GM23338 (cell line): ENCODE measurements around the gene THRB. TPM values are rescaled to one million over a fixed set of nuclear protein-coding genes. Genes with fewer than 3 reads are reported as not detected.

Experiments
- ATAC-seq: fragments of 200-7000 bp; cut with Tn5 transposase; 3 replicates; pipeline ENCODE4 v1.9.1; 2020
- DNase-seq: peaks from one replicate; pipeline ENCODE4 v3.0.0-alpha.2; 2015; ENCODE audit warnings: low spot score
- H2AFZ ChIP-seq: fragments of 200-600 bp; sonication (generic); 2 replicates; pipeline ENCODE4 v1.8.0; 2016; ENCODE audit warnings: antibody characterized with exemption, mild to moderate bottlenecking, moderate library complexity
- H3F3A ChIP-seq: fragments of 200-600 bp; sonication (generic); replicated peaks from 2 replicates; pipeline ENCODE4 v1.8.0; 2017; ENCODE audit warnings: antibody characterized with exemption, mixed run types, low read depth
- H3K27ac ChIP-seq: fragments of 200-600 bp; sonication (generic); 2 replicates; pipeline ENCODE4 v1.6.1; 2016; ENCODE audit warnings: low read depth
- H3K27me3 ChIP-seq: fragments of 200-600 bp; sonication (generic); 2 replicates; pipeline ENCODE4 v1.8.0; 2016; ENCODE audit warnings: mild to moderate bottlenecking, mixed run types, moderate library complexity; ENCODE audit not compliant: insufficient read depth
- H3K36me3 ChIP-seq: fragments of 200-600 bp; sonication (generic); 2 replicates; pipeline ENCODE4 v1.8.0; 2016; ENCODE audit warnings: mild to moderate bottlenecking; ENCODE audit not compliant: insufficient read depth
- H3K4me1 ChIP-seq: fragments of 200-600 bp; sonication (generic); 2 replicates; pipeline ENCODE4 v1.8.0; 2016; ENCODE audit warnings: mild to moderate bottlenecking, moderate library complexity; ENCODE audit not compliant: insufficient read depth
- H3K4me2 ChIP-seq: fragments of 200-600 bp; sonication (generic); 2 replicates; pipeline ENCODE4 v1.7.1; 2017; ENCODE audit warnings: mixed run types
- H3K4me3 ChIP-seq: fragments of 200-600 bp; sonication (generic); 2 replicates; pipeline ENCODE4 v1.6.1; 2016; ENCODE audit warnings: mixed run types
- H3K79me2 ChIP-seq: fragments of 200-600 bp; sonication (generic); replicated peaks from 2 replicates; pipeline ENCODE4 v1.8.0; 2017; ENCODE audit warnings: mild to moderate bottlenecking; ENCODE audit not compliant: insufficient read depth
- H3K9me2 ChIP-seq: fragments of 200-600 bp; sonication (generic); 2 replicates; pipeline ENCODE4 v1.8.0; 2017; ENCODE audit not compliant: insufficient read depth
- H4K20me1 ChIP-seq: fragments of 200-600 bp; sonication (generic); replicated peaks from 2 replicates; pipeline ENCODE4 v1.8.0; 2017; ENCODE audit warnings: mild to moderate bottlenecking; ENCODE audit not compliant: insufficient read depth
- H3K27ac Mint-ChIP-seq: 2 replicates; pipeline ENCODE4 v1.8.0; 2020; ENCODE audit warnings: inconsistent platforms, mild to moderate bottlenecking, moderate library complexity, mixed read lengths
- H3K27me3 Mint-ChIP-seq: 3 replicates; pipeline ENCODE4 v1.8.0; 2022; ENCODE audit warnings: low read depth, mild to moderate bottlenecking, moderate library complexity, mixed read lengths, inconsistent platforms; ENCODE audit not compliant: insufficient read depth, poor library complexity
- H3K36me3 Mint-ChIP-seq: 3 replicates; pipeline ENCODE4 v1.8.0; 2021; ENCODE audit warnings: low read depth, mild to moderate bottlenecking, inconsistent platforms, moderate library complexity, mixed read lengths
- H3K4me1 Mint-ChIP-seq: 3 replicates; pipeline ENCODE4 v1.8.0; 2020; ENCODE audit warnings: mild to moderate bottlenecking, inconsistent platforms, mixed read lengths
- H3K4me3 Mint-ChIP-seq: 3 replicates; pipeline ENCODE4 v1.8.0; 2021; ENCODE audit warnings: moderate library complexity, mild to moderate bottlenecking, inconsistent platforms, mixed read lengths
- H3K9me3 Mint-ChIP-seq: 3 replicates; pipeline ENCODE4 v1.8.0; 2020; ENCODE audit warnings: moderate library complexity, mild to moderate bottlenecking, inconsistent platforms, mixed read lengths
- CREB1 ChIP-seq: fragments of 250-450 bp; sonication (Bioruptor Pico); IDR thresholded peaks from 2 replicates; pipeline ENCODE4 v1.5.0; 2020; ENCODE audit warnings: low read depth, mild to moderate bottlenecking, moderate library complexity
- EZH2 ChIP-seq: fragments of 200-600 bp; sonication (generic); IDR thresholded peaks from one replicate; pipeline ENCODE4 v1.8.0; 2017; ENCODE audit warnings: antibody characterized with exemption, mild to moderate bottlenecking, low read depth; ENCODE audit not compliant: unreplicated experiment
- EZH2phosphoT487 ChIP-seq: fragments of 200-600 bp; sonication (generic); IDR thresholded peaks from one replicate; pipeline ENCODE4 v1.8.1; 2018; ENCODE audit warnings: antibody characterized with exemption; ENCODE audit not compliant: unreplicated experiment
- JUNB ChIP-seq: IDR thresholded peaks from one replicate; pipeline ENCODE4 v1.6.1; 2016; ENCODE audit warnings: antibody characterized with exemption; ENCODE audit not compliant: unreplicated experiment
- NANOG ChIP-seq: IDR thresholded peaks from 2 replicates; pipeline ENCODE4 v1.6.1; 2016; ENCODE audit warnings: antibody characterized with exemption, borderline replicate concordance
- POLR2AphosphoS5 ChIP-seq: IDR thresholded peaks from 2 replicates; pipeline ENCODE4 v1.6.1; 2016; ENCODE audit warnings: antibody characterized with exemption, low read depth
- STAT1 ChIP-seq: IDR thresholded peaks from one replicate; pipeline ENCODE4 v1.6.1; 2016; ENCODE audit warnings: antibody characterized with exemption; ENCODE audit not compliant: unreplicated experiment
- ZNF114 ChIP-seq: fragments of 250-450 bp; sonication (Bioruptor Pico); IDR thresholded peaks from 2 replicates; pipeline ENCODE4 v1.5.0; 2020; ENCODE audit warnings: mild to moderate bottlenecking, moderate library complexity
- ZNF331 ChIP-seq: fragments of 250-450 bp; sonication (Bioruptor Pico); IDR thresholded peaks from 2 replicates; pipeline ENCODE4 v1.5.0; 2020; ENCODE audit warnings: low read depth, mild to moderate bottlenecking, moderate library complexity
- polyA plus RNA-seq: library from polyadenylated mRNA; unstranded; fragments of >200 nt; fragmentation: Nextera tagmentation; extraction: Ambion mirVana; gene quantifications from 2 replicates; pipeline ENCODE4 v1.2.1, GENCODE V29; 2016
- total RNA-seq: library from RNA; depleted of rRNA; stranded (reverse); fragments of >200 nt; shearing (Covaris generic); gene quantifications from 2 replicates; pipeline ENCODE4 v1.2.3, GENCODE V29; 2014
- TF ChIP-seq, protein P1 (sequence below): fragments of 250-450 bp; sonication (Bioruptor Pico); IDR thresholded peaks from 2 replicates; pipeline ENCODE4 v1.5.0; 2020; ENCODE audit warnings: mild to moderate bottlenecking, moderate library complexity
- TF ChIP-seq, protein P2 (sequence below), 2 experiments: fragments of 200-600 bp in 1 of 2; sonication (generic) in 1 of 2; conservative IDR thresholded peaks; 2 replicates each; pipeline versions ENCODE4 v1.5.1 to v1.6.1; 2016 to 2017; ENCODE audit warnings: antibody characterized with exemption in 2 of 2, low read depth in 2 of 2, mild to moderate bottlenecking in 2 of 2, moderate library complexity in 1 of 2
- TF ChIP-seq, protein P3 (sequence below): IDR thresholded peaks from 2 replicates; pipeline ENCODE4 v1.6.1; 2016; ENCODE audit warnings: antibody characterized with exemption

THRB gene
- total and polyA plus RNA-seq, 2 experiments from 2014 or later = 1.7 to 3.2 TPM

DNA sequence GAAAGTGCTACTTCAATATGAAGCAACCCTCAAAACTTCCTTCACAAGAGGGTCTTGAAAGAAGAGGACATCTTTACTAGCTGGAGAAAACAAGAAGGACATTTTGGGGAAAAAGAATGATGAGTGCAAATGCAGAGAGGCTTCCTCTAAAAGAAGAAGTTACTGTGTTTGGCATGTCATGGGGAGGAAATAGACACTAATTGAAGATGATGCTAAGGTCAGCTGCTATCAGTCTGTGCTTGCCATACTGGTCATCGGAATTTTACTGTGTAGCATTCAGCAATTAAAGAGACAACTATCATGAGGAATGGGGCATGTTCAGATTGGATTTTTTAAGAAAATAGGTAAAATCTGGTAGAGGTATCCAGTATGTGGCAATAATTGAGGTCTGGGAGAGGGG is 60.0 kb downstream of the THRB start:
- Mint-ChIP-seq H3K9me3 (no peaks in the 10 kb centered on the region), H3K4me3 (no peak overlapping the region), H3K27ac (no peak overlapping the region), H3K36me3 (no peaks in the 10 kb centered on the region), H3K27me3 (peaks cover 7% of the 10 kb centered on the region), H3K4me1 (peaks cover 7% of the 10 kb centered on the region)
- no peaks in the 10 kb centered on the region for H3K9me2 ChIP-seq
- H3K79me2 ChIP-seq = no peaks in the 10 kb centered on the region
- H4K20me1 ChIP-seq = no peaks in the 10 kb centered on the region
- no peaks in the 10 kb centered on the region for H3K4me1 ChIP-seq
- H3F3A ChIP-seq = no peaks in the 10 kb centered on the region
- no peak for ATAC-seq
- no peak overlapping the region for H3K4me3 ChIP-seq
- no peak overlapping the region for H3K27ac ChIP-seq
- TF ChIP-seq, protein P1, sequence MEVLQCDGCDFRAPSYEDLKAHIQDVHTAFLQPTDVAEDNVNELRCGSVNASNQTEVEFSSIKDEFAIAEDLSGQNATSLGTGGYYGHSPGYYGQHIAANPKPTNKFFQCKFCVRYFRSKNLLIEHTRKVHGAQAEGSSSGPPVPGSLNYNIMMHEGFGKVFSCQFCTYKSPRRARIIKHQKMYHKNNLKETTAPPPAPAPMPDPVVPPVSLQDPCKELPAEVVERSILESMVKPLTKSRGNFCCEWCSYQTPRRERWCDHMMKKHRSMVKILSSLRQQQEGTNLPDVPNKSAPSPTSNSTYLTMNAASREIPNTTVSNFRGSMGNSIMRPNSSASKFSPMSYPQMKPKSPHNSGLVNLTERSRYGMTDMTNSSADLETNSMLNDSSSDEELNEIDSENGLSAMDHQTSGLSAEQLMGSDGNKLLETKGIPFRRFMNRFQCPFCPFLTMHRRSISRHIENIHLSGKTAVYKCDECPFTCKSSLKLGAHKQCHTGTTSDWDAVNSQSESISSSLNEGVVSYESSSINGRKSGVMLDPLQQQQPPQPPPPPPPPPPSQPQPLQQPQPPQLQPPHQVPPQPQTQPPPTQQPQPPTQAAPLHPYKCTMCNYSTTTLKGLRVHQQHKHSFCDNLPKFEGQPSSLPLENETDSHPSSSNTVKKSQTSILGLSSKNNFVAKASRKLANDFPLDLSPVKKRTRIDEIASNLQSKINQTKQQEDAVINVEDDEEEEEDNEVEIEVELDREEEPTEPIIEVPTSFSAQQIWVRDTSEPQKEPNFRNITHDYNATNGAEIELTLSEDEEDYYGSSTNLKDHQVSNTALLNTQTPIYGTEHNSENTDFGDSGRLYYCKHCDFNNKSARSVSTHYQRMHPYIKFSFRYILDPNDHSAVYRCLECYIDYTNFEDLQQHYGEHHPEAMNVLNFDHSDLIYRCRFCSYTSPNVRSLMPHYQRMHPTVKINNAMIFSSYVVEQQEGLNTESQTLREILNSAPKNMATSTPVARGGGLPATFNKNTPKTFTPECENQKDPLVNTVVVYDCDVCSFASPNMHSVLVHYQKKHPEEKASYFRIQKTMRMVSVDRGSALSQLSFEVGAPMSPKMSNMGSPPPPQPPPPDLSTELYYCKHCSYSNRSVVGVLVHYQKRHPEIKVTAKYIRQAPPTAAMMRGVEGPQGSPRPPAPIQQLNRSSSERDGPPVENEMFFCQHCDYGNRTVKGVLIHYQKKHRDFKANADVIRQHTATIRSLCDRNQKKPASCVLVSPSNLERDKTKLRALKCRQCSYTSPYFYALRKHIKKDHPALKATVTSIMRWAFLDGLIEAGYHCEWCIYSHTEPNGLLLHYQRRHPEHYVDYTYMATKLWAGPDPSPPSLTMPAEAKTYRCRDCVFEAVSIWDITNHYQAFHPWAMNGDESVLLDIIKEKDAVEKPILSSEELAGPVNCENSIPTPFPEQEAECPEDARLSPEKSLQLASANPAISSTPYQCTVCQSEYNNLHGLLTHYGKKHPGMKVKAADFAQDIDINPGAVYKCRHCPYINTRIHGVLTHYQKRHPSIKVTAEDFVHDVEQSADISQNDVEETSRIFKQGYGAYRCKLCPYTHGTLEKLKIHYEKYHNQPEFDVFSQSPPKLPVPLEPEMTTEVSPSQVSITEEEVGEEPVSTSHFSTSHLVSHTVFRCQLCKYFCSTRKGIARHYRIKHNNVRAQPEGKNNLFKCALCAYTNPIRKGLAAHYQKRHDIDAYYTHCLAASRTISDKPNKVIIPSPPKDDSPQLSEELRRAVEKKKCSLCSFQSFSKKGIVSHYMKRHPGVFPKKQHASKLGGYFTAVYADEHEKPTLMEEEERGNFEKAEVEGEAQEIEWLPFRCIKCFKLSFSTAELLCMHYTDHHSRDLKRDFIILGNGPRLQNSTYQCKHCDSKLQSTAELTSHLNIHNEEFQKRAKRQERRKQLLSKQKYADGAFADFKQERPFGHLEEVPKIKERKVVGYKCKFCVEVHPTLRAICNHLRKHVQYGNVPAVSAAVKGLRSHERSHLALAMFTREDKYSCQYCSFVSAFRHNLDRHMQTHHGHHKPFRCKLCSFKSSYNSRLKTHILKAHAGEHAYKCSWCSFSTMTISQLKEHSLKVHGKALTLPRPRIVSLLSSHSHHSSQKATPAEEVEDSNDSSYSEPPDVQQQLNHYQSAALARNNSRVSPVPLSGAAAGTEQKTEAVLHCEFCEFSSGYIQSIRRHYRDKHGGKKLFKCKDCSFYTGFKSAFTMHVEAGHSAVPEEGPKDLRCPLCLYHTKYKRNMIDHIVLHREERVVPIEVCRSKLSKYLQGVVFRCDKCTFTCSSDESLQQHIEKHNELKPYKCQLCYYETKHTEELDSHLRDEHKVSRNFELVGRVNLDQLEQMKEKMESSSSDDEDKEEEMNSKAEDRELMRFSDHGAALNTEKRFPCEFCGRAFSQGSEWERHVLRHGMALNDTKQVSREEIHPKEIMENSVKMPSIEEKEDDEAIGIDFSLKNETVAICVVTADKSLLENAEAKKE (CRISPR knock-in tag) = no peak
- TF ChIP-seq ZNF114 (CRISPR knock-in tag) (no peak), NANOG (no peak), EZH2 (no peak), ZNF331 (no peak), STAT1 (no peak), CREB1 (CRISPR knock-in tag) (no peak), EZH2phosphoT487 (no peak), JUNB (no peak), POLR2AphosphoS5 (no peak)
- TF ChIP-seq, protein P2, sequence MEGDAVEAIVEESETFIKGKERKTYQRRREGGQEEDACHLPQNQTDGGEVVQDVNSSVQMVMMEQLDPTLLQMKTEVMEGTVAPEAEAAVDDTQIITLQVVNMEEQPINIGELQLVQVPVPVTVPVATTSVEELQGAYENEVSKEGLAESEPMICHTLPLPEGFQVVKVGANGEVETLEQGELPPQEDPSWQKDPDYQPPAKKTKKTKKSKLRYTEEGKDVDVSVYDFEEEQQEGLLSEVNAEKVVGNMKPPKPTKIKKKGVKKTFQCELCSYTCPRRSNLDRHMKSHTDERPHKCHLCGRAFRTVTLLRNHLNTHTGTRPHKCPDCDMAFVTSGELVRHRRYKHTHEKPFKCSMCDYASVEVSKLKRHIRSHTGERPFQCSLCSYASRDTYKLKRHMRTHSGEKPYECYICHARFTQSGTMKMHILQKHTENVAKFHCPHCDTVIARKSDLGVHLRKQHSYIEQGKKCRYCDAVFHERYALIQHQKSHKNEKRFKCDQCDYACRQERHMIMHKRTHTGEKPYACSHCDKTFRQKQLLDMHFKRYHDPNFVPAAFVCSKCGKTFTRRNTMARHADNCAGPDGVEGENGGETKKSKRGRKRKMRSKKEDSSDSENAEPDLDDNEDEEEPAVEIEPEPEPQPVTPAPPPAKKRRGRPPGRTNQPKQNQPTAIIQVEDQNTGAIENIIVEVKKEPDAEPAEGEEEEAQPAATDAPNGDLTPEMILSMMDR (conservative IDR thresholded peaks at IDR 0.05; ENCODE audit: low read depth in 2 of 2) = no peak
- TF ChIP-seq, protein P3, sequence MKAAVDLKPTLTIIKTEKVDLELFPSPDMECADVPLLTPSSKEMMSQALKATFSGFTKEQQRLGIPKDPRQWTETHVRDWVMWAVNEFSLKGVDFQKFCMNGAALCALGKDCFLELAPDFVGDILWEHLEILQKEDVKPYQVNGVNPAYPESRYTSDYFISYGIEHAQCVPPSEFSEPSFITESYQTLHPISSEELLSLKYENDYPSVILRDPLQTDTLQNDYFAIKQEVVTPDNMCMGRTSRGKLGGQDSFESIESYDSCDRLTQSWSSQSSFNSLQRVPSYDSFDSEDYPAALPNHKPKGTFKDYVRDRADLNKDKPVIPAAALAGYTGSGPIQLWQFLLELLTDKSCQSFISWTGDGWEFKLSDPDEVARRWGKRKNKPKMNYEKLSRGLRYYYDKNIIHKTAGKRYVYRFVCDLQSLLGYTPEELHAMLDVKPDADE = no peak
- no peaks in the 10 kb centered on the region for H3K36me3 ChIP-seq
- no peak overlapping the region for H2AFZ ChIP-seq
- DNase-seq = no peak
- H3K4me2 ChIP-seq = no peak overlapping the region
- no peaks in the 10 kb centered on the region for H3K27me3 ChIP-seq
